Activated T-helper 17 cell treated with anti-CD3 and anti-CD28 coated beads, Interleukin-2, amount 50 U/mL, for 72 hours (primary cell): ENCODE results near the gene SGSH. TPM values are rescaled to one million over a fixed set of nuclear protein-coding genes. Genes with fewer than 3 reads are reported as not detected.

ENCODE experiments used
- ATAC-seq: fragments of 150-1000 bp; cut with Tn5 transposase; replicated peaks from 2 replicates; pipeline ENCODE4 v1.10.0; 2021; ENCODE audit warnings: mild to moderate bottlenecking, moderate library complexity
- H3K27ac Mint-ChIP-seq: one replicate; pipeline ENCODE4 v1.8.0; 2022; ENCODE audit warnings: mixed read lengths
- H3K27me3 Mint-ChIP-seq: one replicate; pipeline ENCODE4 v1.8.0; 2022; ENCODE audit warnings: mixed read lengths
- H3K36me3 Mint-ChIP-seq: one replicate; pipeline ENCODE4 v1.8.0; 2022; ENCODE audit warnings: low read depth, mild to moderate bottlenecking, mixed read lengths
- H3K4me1 Mint-ChIP-seq: one replicate; pipeline ENCODE4 v1.8.0; 2022; ENCODE audit warnings: mixed read lengths
- H3K4me3 Mint-ChIP-seq: one replicate; pipeline ENCODE4 v1.8.0; 2022; ENCODE audit warnings: mild to moderate bottlenecking, mixed read lengths
- H3K9me3 Mint-ChIP-seq: one replicate; pipeline ENCODE4 v1.8.0; 2022; ENCODE audit warnings: mixed read lengths
- total RNA-seq, 2 donors: library from RNA; stranded (reverse); gene quantifications; one replicate each; pipeline ENCODE4 v1.2.3, GENCODE V29; 2022

Gene SGSH
- total RNA-seq, 2 donors from 2014 or later = 45.7 to 63.6 TPM

DNA sequence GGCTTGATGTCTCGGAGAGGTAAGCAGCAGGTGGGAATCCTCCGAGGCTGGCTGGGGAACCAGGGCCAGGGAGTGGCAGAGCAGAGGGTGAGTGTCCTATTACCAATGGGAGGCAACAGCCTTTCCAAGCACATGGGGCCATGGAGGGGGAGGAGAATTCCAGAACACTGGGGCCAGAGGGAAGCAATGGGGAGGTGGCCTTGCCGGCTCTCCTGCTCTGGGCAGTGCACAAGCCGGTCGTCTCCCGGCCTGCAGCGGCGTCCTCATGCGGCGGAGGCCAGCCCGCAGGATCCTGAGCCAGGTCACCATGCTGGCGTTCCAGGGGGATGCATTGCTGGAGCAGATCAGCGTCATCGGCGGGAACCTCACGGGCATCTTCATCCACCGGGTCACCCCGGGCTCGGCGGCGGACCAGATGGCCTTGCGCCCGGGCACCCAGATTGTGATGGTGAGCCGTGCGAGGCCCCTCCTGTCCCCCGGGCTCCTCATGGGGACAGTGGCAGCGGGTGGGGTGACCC is 21.9 kb downstream of the SGSH start:
- no peak overlapping the region for H3K4me3 Mint-ChIP-seq
- no peaks in the 10 kb centered on the region for H3K4me1 Mint-ChIP-seq
- no peak for ATAC-seq
- no peaks in the 10 kb centered on the region for H3K9me3 Mint-ChIP-seq
- H3K27ac Mint-ChIP-seq = no peak overlapping the region
- no peaks in the 10 kb centered on the region for H3K27me3 Mint-ChIP-seq
- no peaks in the 10 kb centered on the region for H3K36me3 Mint-ChIP-seq

DNA sequence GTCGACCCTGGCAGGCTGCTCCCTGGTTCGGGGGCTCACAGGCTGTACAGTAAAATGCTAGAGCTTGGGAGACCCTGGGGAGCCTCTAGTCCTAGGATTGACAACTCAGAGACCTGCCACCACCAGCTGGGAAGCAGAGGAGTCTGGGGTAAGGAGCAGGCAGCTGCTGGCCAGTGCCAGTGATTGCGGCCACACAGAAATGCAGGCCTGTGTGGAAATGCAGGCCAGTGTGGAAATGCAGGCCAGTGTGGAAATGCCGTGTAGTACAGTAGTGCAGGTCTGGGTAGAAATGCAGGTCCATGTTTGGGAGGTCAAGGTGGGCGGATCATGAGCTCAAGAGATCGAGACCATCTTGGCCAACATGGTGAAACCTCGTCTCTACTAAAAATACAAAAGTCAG is 23.5 kb downstream of the SGSH start:
- peaks cover 3% of the 10 kb centered on the region for H3K27me3 Mint-ChIP-seq
- H3K9me3 Mint-ChIP-seq = no peaks in the 10 kb centered on the region
- no peak overlapping the region for H3K4me3 Mint-ChIP-seq
- H3K27ac Mint-ChIP-seq = no peak overlapping the region
- ATAC-seq = no peak
- no peaks in the 10 kb centered on the region for H3K4me1 Mint-ChIP-seq
- H3K36me3 Mint-ChIP-seq = no peaks in the 10 kb centered on the region

DNA sequence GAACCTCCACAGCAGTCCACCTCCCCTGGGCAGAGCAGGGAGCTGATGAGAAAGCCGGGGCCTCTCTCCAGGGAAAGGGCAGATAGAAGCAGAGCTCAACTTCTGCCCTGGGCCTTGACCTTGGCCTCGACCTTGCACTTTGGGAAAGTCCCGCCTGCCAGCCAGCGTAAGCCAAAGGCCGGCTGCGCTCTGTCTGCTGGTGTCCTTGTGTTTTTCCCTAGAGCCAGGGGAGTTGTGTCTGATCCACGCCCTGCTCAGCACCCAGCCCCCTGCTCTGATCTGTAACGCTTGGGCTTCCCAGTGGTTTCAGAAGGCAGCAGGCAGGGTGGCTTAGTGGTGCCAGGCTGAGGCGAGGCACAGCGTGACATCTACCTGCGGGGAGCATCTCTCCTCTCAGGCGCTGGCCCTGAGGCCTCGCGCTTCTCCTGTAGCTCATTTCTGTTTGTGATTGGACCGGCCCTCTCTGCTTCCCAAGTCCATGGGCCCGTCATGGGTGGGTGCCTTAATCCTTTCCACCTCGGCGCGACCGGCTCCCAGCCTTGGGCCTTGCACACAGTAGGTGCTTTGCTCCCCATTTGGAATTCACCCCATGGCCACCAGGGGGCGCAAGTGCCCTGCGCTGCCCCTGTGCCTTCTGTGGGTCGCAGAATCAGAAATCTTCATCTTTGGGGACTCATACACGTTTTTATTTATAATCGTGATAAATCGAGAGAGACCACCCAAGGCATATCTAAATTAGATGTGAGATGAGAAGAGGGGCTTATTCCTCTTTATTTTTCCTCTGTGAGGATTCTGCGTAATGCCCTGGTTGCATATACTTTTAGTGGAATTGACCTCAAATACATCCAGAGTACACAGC is 24.2 kb downstream of the SGSH start:
- H3K36me3 Mint-ChIP-seq = no peaks in the 10 kb centered on the region
- H3K27me3 Mint-ChIP-seq = peaks cover 3% of the 10 kb centered on the region
- no peaks in the 10 kb centered on the region for H3K9me3 Mint-ChIP-seq

DNA sequence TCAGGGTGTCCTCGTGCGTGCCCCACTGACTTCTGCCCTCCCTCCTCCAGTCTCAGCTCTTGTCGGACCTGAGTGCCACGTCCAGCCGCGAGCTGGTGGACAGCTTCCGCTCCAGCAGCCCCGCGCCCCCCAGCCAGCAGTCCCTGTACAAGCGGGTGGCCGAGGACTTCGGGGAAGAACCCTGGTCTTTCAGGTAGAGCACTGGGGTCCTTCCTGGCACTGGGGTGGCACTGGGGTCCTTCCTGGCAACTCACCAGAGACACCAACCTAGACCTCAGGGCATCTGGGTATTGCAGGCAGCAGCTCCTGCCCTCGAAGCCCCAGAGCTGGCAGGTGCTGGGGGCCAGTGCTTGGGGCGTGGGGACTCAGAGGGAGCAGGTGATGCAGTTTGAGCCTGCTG is 25.0 kb downstream of the SGSH start:
- no peak for ATAC-seq
- Mint-ChIP-seq H3K4me3 (no peak overlapping the region), H3K4me1 (no peaks in the 10 kb centered on the region), H3K27me3 (peaks cover 3% of the 10 kb centered on the region), H3K27ac (no peak overlapping the region), H3K36me3 (no peaks in the 10 kb centered on the region), H3K9me3 (no peaks in the 10 kb centered on the region)

More for the DNA sequence above, 24.2 kb downstream of the SGSH start:
- Mint-ChIP-seq H3K4me1 (no peaks in the 10 kb centered on the region), H3K4me3 (no peak overlapping the region), H3K27ac (peak overlapping the region; percentile 74)
- peak; percentile 50 for ATAC-seq

DNA sequence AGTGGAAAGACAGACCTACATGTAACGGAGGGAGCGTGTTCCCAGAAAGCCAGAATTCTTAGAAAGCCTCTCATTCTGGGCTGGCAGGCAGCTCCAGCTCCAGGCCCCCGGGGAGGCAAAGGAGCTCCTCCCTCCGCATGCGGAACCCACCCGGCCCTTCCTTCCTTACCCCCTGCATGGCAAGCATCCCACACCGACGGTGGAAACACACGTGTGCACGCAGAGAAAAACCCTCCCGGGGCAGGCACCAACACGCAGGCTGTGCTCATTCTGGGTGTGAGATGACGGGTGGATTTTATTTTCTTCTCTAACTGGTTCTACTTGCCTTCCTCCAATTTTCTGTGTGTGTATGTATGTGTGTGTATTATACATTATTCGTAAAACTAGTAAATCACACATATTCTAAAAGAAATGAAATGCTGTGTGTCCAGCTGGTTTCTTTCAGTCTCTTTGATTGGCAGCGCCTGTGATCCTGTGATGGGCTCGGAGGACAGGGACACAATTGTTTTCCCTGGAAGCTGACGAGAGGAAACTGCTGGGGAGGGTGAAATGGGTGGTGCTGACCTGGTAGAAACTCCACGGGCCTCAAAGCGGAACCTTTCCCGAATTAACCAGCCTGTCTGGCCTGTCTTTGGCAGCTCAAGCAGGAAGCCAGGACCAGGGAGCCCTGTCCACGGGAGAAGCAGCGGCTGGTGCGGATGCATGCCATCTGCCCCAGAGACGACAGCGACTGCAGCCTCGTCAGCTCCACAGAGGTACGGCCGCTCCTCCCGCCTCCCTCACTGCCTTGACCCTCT is 28.1 kb downstream of the SGSH start:
- peaks cover 3% of the 10 kb centered on the region for H3K27me3 Mint-ChIP-seq
- H3K4me3 Mint-ChIP-seq = no peak overlapping the region
- ATAC-seq = no peak
- H3K36me3 Mint-ChIP-seq = no peaks in the 10 kb centered on the region
- H3K27ac Mint-ChIP-seq = peak overlapping the region; percentile 17
- H3K4me1 Mint-ChIP-seq = no peaks in the 10 kb centered on the region
- H3K9me3 Mint-ChIP-seq = no peaks in the 10 kb centered on the region

DNA sequence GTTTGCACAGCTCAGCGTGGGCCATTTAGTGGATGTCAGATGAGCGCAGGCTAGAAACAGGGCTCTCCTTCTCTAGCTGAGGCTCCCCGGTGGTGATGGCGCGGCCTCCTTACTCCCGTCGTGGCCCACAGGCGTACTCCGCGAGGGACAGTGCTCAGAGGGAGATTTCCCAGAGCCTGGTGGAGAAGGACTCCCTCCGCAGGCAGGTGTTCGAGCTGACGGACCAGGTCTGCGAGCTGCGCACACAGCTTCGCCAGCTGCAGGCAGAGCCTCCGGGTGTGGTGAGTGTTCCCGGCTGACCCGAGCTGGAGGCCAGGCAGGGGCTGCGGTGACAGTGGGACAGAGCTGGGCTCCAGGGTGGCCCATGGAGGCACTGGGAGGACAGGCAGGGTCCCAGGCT is 28.9 kb downstream of the SGSH start:
- ATAC-seq = no peak
- Mint-ChIP-seq H3K36me3 (no peaks in the 10 kb centered on the region), H3K4me1 (no peaks in the 10 kb centered on the region), H3K4me3 (no peak overlapping the region), H3K9me3 (no peaks in the 10 kb centered on the region), H3K27me3 (peaks cover 3% of the 10 kb centered on the region), H3K27ac (no peak overlapping the region)

DNA sequence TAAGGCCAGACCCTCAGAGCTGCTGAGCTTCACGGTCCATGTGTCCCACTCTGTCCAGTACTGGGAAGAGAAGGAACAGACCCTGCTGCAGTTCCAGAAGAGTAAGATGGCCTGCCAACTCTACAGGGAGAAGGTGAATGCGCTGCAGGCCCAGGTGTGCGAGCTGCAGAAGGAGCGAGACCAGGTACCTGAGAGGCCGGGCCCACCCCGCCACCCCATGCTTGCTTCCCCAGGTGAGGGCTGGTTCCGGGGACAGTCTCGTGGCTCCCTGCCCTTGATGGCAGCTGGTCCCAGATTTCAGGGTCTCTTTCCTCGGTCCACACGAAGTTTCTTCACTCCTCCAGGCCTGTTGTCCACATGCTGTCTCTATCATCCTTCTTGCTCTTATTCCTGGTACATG is 29.4 kb downstream of the SGSH start:
- no peak overlapping the region for H3K27ac Mint-ChIP-seq
- H3K9me3 Mint-ChIP-seq = no peaks in the 10 kb centered on the region
- H3K4me1 Mint-ChIP-seq = no peaks in the 10 kb centered on the region
- no peak for ATAC-seq
- H3K4me3 Mint-ChIP-seq = no peak overlapping the region
- H3K36me3 Mint-ChIP-seq = no peaks in the 10 kb centered on the region
- H3K27me3 Mint-ChIP-seq = peaks cover 3% of the 10 kb centered on the region

DNA sequence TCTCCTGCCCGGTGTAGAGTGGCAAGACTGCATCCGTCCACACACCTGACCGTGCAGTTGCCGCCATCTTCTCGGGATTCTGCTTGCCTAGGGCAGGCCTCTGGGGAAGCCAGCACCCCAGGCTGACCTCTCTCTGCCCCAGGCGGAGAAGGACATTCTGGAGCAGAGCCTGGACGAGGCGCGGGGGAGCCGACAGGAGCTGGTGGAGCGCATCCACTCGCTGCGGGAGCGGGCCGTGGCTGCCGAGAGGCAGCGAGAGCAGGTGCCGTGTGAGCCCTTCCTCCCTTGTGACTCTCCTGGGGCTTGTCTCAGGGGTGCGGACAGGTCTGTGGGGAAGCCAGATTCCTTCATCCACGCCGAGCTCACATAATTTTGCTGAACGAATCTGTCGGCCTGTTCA is 30.5 kb downstream of the SGSH start:
- H3K4me3 Mint-ChIP-seq = no peak overlapping the region
- H3K36me3 Mint-ChIP-seq = no peaks in the 10 kb centered on the region
- no peak for ATAC-seq
- no peaks in the 10 kb centered on the region for H3K9me3 Mint-ChIP-seq
- no peak overlapping the region for H3K27ac Mint-ChIP-seq
- no peaks in the 10 kb centered on the region for H3K4me1 Mint-ChIP-seq
- peaks cover 3% of the 10 kb centered on the region for H3K27me3 Mint-ChIP-seq

DNA sequence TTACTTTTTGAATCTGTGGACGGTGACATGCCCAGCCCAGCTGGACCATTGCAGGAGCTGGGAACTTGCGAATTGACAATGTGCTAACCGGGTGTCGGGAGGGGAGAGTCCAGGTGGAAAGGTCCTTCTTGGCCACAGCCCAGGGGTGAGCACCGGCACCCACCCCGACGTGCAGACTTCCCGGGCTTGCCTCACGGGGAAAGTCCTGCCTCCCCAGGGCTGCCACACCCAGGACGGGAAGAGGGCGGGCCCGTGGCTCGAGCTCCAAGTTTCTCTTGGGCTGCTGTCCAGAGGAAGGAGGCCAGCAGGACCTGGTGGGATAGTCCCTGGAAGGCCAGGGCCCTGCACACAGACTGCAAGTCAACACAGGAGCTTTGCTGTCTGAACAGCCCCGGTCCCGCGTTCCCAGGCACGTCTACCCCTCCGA is 32.6 kb downstream of the SGSH start:
- Mint-ChIP-seq H3K36me3 (no peaks in the 10 kb centered on the region), H3K4me1 (no peaks in the 10 kb centered on the region), H3K9me3 (no peaks in the 10 kb centered on the region), H3K27ac (no peak overlapping the region), H3K4me3 (no peak overlapping the region), H3K27me3 (peaks cover 3% of the 10 kb centered on the region)
- ATAC-seq = no peak

DNA sequence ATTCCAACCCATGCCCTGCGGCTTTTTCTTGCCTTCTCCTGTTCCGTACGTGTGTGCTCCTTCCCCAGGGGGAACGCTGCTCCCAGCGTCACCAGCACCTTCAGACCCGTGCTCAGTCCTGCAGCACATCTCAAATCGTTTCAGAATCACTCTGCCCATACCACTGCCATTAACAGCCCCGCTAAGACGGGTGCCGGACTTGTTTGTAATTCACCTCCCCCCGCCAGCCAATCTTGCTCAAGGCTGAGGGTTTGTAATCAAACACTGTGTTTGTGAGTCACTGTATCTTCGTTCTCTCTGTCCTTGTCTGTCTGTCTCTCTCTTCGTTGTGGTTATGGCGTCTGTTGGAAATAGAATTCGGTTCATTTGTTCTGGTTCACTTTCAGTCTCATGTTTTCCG is 33.0 kb downstream of the SGSH start:
- no peaks in the 10 kb centered on the region for H3K36me3 Mint-ChIP-seq
- H3K4me3 Mint-ChIP-seq = no peak overlapping the region
- peaks cover 3% of the 10 kb centered on the region for H3K27me3 Mint-ChIP-seq
- no peak overlapping the region for H3K27ac Mint-ChIP-seq
- H3K9me3 Mint-ChIP-seq = no peaks in the 10 kb centered on the region
- no peaks in the 10 kb centered on the region for H3K4me1 Mint-ChIP-seq
- ATAC-seq = no peak

DNA sequence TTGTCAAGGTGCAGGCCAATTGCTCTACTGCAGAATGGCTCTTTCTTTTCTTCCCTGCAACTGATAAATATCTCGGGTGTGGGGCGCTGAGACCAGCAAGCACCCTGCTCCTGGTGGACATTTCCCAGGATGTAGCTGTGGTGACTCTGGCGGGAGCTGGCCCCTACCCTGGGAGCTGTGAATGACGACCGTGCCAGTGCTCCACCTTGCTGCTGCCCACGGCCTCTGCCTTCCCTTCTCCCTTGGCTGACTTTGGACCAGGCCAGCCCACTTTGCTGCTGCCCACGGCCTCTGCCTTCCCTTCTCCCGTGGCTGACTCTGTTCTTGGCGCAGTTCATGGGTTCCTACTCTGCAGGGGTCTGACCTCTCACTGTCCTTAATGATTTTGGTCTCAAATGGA is 34.2 kb downstream of the SGSH start:
- no peak overlapping the region for H3K27ac Mint-ChIP-seq
- no peaks in the 10 kb centered on the region for H3K27me3 Mint-ChIP-seq
- no peak for ATAC-seq
- H3K36me3 Mint-ChIP-seq = no peaks in the 10 kb centered on the region
- no peaks in the 10 kb centered on the region for H3K4me1 Mint-ChIP-seq
- H3K9me3 Mint-ChIP-seq = no peaks in the 10 kb centered on the region
- no peak overlapping the region for H3K4me3 Mint-ChIP-seq

DNA sequence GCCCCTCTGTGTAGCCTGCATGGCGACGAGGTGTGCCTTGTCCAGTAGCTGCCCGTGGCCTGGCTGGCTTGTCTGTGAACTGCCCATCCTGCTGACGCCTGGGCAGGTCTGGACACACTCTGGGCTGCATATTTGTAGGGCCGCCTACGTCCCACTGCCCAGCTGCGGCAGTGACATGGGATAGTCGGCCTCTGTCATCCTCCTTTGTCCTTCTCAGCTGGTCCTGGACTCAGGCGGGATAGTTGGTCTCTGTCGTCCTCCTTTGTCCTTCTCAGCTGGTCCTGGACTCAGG is 35.8 kb downstream of the SGSH start:
- no peak overlapping the region for H3K4me3 Mint-ChIP-seq
- no peak for ATAC-seq
- H3K36me3 Mint-ChIP-seq = no peaks in the 10 kb centered on the region
- H3K4me1 Mint-ChIP-seq = no peaks in the 10 kb centered on the region
- no peaks in the 10 kb centered on the region for H3K27me3 Mint-ChIP-seq
- no peak overlapping the region for H3K27ac Mint-ChIP-seq
- no peaks in the 10 kb centered on the region for H3K9me3 Mint-ChIP-seq

DNA sequence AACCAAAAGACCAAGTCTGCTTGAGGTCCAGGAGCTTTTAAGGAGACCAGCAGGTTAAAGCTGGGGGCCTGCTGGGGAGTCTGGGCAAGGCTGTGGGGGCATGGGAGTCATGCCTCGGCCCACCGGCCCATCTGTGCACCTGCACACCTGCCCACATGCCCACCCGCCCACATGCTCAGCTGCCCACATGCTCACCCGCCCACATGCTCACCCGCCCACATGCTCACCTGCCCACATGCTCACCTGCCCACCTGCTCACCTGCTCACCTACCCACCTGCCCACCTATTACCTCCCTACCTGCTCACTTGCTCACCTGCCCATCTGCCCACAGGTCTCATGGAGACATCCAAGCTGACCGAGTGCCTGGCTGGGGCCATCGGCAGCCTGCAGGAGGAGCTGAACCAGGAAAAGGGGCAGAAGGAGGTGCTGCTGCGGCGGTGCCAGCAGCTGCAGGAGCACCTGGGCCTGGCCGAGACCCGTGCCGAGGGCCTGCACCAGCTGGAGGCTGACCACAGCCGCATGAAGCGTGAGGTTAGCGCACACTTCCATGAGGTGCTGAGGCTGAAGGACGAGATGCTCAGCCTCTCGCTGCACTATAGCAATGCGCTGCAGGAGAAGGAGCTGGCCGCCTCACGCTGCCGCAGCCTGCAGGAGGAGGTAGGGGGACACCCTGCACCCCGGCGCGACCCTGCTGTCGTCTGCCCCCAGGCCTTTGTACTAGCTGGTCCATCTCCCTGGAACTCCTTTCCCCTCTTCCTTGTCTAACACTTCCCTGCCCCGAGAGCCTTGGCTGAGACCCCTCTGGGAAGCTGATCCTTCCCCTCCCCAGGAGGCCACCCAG is 36.3 kb downstream of the SGSH start:
- no peak for ATAC-seq
- Mint-ChIP-seq H3K4me3 (no peak overlapping the region), H3K36me3 (no peaks in the 10 kb centered on the region), H3K9me3 (no peaks in the 10 kb centered on the region), H3K27ac (no peak overlapping the region), H3K4me1 (no peaks in the 10 kb centered on the region), H3K27me3 (no peaks in the 10 kb centered on the region)

DNA sequence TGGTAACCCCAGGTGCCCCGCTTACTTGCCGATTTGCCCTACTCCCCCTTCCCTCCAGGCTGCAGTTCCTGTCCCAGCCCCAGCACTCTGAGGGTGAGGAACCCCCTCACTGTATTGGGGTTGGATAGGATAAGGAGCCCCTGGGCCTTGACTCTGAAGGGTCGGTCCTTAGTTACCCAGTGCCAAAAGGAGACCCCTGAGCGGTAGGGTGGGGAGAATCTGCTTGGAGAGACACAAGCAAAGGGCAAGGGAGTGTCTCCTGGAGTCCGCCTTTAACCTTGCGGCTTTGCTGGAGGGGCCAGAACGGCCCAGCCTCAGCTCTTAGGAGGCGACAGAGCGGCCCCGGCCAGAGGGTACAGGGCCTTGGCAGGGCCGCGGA is 37.3 kb downstream of the SGSH start:
- no peak overlapping the region for H3K27ac Mint-ChIP-seq
- H3K36me3 Mint-ChIP-seq = no peaks in the 10 kb centered on the region
- H3K4me3 Mint-ChIP-seq = no peak overlapping the region
- H3K9me3 Mint-ChIP-seq = no peaks in the 10 kb centered on the region
- H3K27me3 Mint-ChIP-seq = no peaks in the 10 kb centered on the region
- no peak for ATAC-seq
- H3K4me1 Mint-ChIP-seq = no peaks in the 10 kb centered on the region
